GM19239 (cell line): Measurements from ENCODE around the gene RNF10.
"Not testable (repeated sequence)": the region's sequence is repeated elsewhere in the genome, so short reads cannot be mapped to it uniquely, and the experiment has no call there.

Experiments
- DNase-seq: peaks from one replicate; pipeline ENCODE4 v3.0.0; 2011; ENCODE audit warnings: low spot score; ENCODE audit not compliant: insufficient read length
- FAIRE-seq: peaks from 2 replicates; lab custom pipeline; 2011; peaks lifted over from hg19 to GRCh38; lab: Jason Lieb, UNC

Gene RNF10

DNA sequence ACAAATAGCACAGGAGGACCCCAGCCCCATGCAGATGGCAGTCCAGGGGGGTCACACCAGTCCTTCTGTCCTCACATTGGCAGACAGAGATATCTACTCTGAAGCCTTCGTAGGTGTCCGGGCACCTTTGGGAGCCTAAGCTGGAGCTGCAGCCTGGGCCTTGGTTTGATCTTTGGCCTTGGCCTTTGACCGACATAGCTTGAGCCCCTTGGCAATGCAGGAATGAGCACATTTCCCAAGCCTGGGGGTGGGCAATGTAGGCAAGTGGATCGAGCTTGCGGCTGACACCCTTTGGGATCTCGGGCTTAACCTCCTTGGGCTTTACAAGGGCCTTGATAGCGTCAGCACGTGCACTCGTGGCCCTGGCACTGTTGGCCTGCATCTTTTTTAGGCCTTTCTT lies 11.6 kb upstream of the RNF10 start:
- DNase-seq: no peak
- FAIRE-seq: no peak

DNA sequence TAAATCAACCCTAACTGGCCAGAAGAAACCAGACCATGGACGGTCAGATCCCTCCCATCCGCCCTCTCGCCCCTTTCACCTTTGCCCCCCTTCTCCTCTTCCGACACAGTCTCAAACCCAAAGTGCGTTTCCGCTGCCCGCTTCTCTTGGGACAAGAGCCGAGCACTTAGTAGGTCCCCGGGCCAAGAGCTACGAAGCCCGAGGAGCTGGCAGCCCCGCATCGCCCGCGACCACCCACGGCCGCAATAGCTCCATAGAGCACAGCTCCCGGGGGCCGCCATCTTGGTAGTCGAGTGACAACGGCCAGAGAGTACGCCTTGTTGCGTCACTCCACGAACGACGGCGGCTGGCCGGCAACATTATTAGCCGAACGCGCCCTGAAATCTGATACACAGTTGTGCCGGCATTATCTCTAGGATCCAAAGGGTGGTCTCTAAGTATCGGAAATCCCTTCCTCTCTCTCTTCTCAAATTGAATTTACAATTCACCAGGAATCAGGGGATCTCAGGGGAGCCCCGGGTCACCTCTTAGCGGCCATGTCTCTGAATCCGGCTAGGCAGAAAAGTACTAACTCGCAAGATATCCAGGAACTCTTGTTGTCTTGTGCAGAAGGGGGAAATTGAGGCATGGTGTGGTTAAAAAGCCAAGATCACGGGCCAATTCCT lies 5.2 kb upstream of the RNF10 start, which contains the start of gene COQ5:
Gene COQ5, minus strand, starts transcription at position 298 of the 665 bp plus-strand sequence. Its CDS starts 17 bp downstream, at position 281.
- DNase-seq (peak; percentile 70), FAIRE-seq (peak; percentile 65)

DNA sequence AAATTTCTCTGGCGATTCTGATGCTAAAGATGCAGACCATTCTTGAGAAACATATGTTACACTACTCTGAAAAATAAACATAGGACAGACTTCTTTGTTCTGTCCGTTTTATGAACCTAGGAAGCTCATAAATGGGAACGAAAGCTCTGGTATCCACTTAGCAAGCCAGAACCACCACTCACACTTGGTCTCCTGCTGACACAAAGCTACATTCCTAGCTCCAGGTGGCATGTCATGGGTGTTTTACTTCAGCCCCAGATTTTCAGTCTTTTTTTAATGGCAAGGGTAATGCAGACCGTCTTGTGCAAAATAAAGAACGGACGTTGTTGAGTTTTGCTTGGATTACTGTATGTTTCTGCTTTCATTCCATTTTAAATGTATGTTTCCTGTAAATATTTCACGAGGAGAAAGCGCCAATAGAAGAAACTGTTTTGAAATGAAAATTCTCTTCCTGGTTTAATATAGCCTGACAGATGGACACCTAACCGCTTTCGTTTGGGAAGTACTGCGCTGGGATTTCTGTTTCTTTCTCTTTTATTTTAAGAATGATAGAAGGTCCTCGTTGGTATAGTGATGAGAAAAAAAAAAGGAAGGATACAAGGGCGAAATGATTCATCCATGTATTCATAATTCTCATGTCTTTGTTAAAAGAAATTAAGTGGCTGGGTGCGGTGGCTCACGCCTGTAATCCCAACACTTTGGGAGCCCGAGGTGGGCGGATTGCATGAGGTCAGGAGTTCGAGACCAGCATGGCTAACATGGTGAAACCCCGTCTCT lies 4.3 kb upstream of the RNF10 start:
- no peak for DNase-seq

GRCh38 chr12:120530418-120530761 lies 3.8 kb upstream of the RNF10 start:
- DNase-seq, FAIRE-seq: not testable (repeated sequence)

More for the DNA sequence above, 4.3 kb upstream of the RNF10 start:
- peak; percentile 48 for FAIRE-seq

- DNase-seq (no peak), FAIRE-seq (no peak)
Measured at GRCh38 chr12:120532701-120533238, 1.4 kb upstream of the RNF10 start.

GRCh38 chr12:120534703-120535655 lies 823 bp downstream of the RNF10 start:
- no peak for FAIRE-seq
- DNase-seq: no peak

GRCh38 chr12:120536064-120536791 lies 2.1 kb downstream of the RNF10 start:
- no peak for DNase-seq
- FAIRE-seq: peak; percentile 68

- FAIRE-seq: no peak
- DNase-seq: no peak
Measured at GRCh38 chr12:120537856-120538220, 3.7 kb downstream of the RNF10 start.

GRCh38 chr12:120538281-120539156 lies 4.4 kb downstream of the RNF10 start:
- DNase-seq: no peak
- FAIRE-seq: no peak

GRCh38 chr12:120539303-120539702 lies 5.1 kb downstream of the RNF10 start:
- FAIRE-seq: no peak

DNA sequence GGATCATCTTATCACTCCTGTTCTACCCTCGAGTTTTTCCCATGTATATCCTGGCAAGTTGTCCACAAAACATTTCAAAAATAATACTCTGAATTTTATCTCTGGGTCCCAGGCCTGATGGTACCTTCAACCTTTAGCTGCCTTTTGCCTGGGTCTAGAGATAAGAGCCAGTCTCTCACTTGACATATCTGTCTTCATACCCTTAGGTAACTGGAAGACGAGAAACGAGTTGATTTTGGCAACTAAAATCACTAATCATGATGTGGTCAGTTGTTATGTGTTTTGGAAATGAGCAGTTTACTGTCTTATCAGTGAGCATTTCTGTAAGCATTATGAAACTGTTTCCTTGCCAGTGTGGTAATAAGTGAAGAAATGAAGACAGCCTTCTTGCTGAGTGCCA lies 6.3 kb downstream of the RNF10 start:
- FAIRE-seq: no peak
- DNase-seq: no peak

More at GRCh38 chr12:120539303-120539702, 5.1 kb downstream of the RNF10 start:
- DNase-seq: no peak

GRCh38 chr12:120542166-120542565 lies 8.0 kb downstream of the RNF10 start:
- no peak for DNase-seq
- no peak for FAIRE-seq

DNA sequence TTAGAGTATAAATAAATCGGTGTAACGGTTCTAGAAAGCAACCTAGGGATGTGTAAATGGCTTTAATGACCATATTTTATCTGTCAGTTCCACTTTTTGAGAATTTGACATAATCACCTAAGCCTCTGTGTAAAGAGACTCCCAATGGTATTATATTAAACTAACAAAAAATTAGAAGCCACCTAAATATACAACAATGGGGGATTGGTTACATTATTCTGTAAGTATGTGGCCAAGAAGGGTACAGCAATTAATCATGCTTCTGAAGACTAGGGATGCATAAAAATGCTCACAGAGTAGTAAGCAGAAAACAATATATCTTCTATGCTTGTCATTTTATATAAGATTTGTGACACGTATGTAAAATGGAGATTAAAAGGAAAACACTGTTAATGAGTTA lies 10.5 kb downstream of the RNF10 start:
- DNase-seq (no peak), FAIRE-seq (no peak)

GRCh38 chr12:120546050-120546386 lies 11.9 kb downstream of the RNF10 start:
- DNase-seq (no peak), FAIRE-seq (no peak)

- DNase-seq: no peak
- FAIRE-seq: no peak
Measured at GRCh38 chr12:120554678-120555077, 20.5 kb downstream of the RNF10 start.

DNA sequence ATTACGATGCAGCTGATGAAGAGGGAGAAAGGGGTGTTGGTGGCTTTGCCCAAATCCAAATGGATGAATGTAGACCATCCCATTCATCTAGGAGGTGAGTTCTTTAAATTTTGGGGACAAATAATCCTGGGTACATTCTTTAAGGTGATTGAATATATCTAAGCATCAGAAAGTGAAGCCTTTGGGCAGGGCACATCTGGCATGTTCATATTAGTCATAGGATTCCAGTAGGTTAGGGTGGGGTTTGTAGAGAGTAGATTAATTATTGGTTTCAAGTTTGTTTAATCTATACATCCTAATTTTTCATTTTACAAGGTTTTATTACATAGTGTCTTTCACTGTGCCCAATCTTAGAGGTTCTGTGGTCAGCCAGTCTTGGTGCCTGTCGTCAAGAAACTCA lies 23.4 kb downstream of the RNF10 start:
- FAIRE-seq: no peak
- no peak for DNase-seq

DNA sequence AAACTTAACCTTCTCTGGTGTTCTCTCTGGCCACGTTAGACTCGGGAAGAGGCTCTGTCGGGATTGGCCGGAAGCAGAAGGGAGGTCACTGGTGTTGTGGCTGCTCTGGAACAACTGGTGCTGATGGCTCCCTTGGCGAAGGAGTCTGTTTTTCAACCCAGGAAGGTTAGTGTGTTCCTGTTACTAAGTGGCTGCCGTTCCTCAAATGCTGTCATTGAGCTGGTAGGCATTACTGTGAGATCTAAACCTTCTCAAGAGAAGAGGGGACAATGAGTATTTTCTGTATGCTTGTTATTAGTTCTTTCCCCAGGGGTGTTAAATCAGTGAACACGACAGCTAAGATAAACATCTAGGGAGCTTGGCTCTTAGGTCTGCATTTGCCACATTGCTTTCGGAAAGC lies 28.8 kb downstream of the RNF10 start:
- DNase-seq (no peak), FAIRE-seq (no peak)

GRCh38 chr12:120563495-120563894 lies 29.3 kb downstream of the RNF10 start:
- FAIRE-seq: no peak
- DNase-seq: no peak

- FAIRE-seq (no peak), DNase-seq (no peak)
Measured at GRCh38 chr12:120571299-120571698, 37.1 kb downstream of the RNF10 start.
